Uterus (tissue), 4 donors: ENCODE results near the gene SPAG4. TPM values are rescaled to one million over a fixed set of nuclear protein-coding genes. Genes with fewer than 3 reads are reported as not detected.

ENCODE experiments used
- DNase-seq, 2 donors: peaks; one replicate each; pipeline ENCODE4 v3.0.0-alpha.2; 2019 to 2020
- H3K27ac ChIP-seq, 2 donors: fragments of 200-600 bp; sonication (generic); 1 replicate in 1 of 2; 2 replicates in 1 of 2; pipeline ENCODE4 v1.5.1; 2016 to 2018
- H3K27me3 ChIP-seq, 2 donors: fragments of 200-600 bp; sonication (generic); one replicate each; pipeline ENCODE4 v1.5.1; 2018 to 2019; ENCODE audit warnings: control low read depth in 1 of 2
- H3K36me3 ChIP-seq, 2 donors: fragments of 200-600 bp; sonication (generic); one replicate each; pipeline ENCODE4 v1.5.1; 2019; ENCODE audit warnings: control low read depth in 1 of 2
- H3K4me1 ChIP-seq, 2 donors: fragments of 200-600 bp; sonication (generic); one replicate each; pipeline ENCODE4 v1.5.1; 2018 to 2019; ENCODE audit warnings: control low read depth in 1 of 2
- H3K4me3 ChIP-seq, 2 donors: fragments of 200-600 bp; sonication (generic); 1 replicate in 1 of 2; 2 replicates in 1 of 2; pipeline ENCODE4 v1.5.1; 2018 to 2019; ENCODE audit warnings: mild to moderate bottlenecking in 1 of 2
- H3K9me3 ChIP-seq, 2 donors: fragments of 200-600 bp; sonication (generic); one replicate each; pipeline ENCODE4 v1.5.1; 2019; ENCODE audit warnings: control low read depth in 1 of 2
- CTCF ChIP-seq, 4 experiments: fragments of 200-600 bp in 2 of 4; fragments of 450-650 bp in 2 of 4; sonication (generic) in 2 of 4; IDR thresholded peaks; one replicate each; pipeline ENCODE4 v1.5.1; 2016 to 2019; ENCODE audit warnings: antibody characterized with exemption in 4 of 4, mild to moderate bottlenecking in 2 of 4, moderate library complexity in 1 of 4
- POLR2A ChIP-seq, 2 donors: fragments of 450-650 bp; IDR thresholded peaks; one replicate each; pipeline ENCODE4 v1.6.1; 2016; ENCODE audit warnings: antibody characterized with exemption in 2 of 2, mild to moderate bottlenecking in 1 of 2, moderate library complexity in 1 of 2
- intact Hi-C: fragments of 100-400 bp; cut with DNase I; formaldehyde crosslinking; loops from one replicate; pipeline ENCODE4 v1.15.1; 2023; ENCODE audit warnings: low total_unique reads
- total RNA-seq, 4 donors: library from RNA; depleted of rRNA in 3 of 4; stranded (reverse); fragments of >200 nt in 3 of 4; gene quantifications; one replicate each; pipeline versions ENCODE4 v1.1.0 to v1.2.4, GENCODE V29; 2014 to 2023
- donor health status: DM: yes; HTN: yes; CAD: no.

The SPAG4 gene
- total RNA-seq, 4 donors from 2014 or later, result 2.1 to 8.4 TPM; not detected in 2

GRCh38 chr20:35632539-35633115 lies 17.0 kb downstream of the SPAG4 start:
- DNase-seq, result no peak
- no peak for TF ChIP-seq CTCF (IDR thresholded peaks at IDR 0.05)
- no peak for TF ChIP-seq POLR2A (IDR thresholded peaks at IDR 0.05)
- no peaks in the 10 kb centered on the region for H3K27me3 ChIP-seq
- intact Hi-C loops, result no loop called here
- H3K9me3 ChIP-seq, result no peaks in the 10 kb centered on the region
- H3K4me3 ChIP-seq, result no peak overlapping the region
- H3K4me1 ChIP-seq, result peaks cover 0 to 7% of the 10 kb centered on the region in 2 donors
- H3K36me3 ChIP-seq, result no peaks in the 10 kb centered on the region
- H3K27ac ChIP-seq, result no peak overlapping the region

- H3K36me3 ChIP-seq, result no peaks in the 10 kb centered on the region
- no peak for DNase-seq
- intact Hi-C loops, result no loop called here
- H3K27ac ChIP-seq, result no peak overlapping the region
- no peaks in the 10 kb centered on the region for H3K27me3 ChIP-seq
- TF ChIP-seq CTCF (IDR thresholded peaks at IDR 0.05), result no peak
- TF ChIP-seq POLR2A (IDR thresholded peaks at IDR 0.05), result no peak
- peaks cover 0 to 7% of the 10 kb centered on the region in 2 donors for H3K4me1 ChIP-seq
- H3K4me3 ChIP-seq, result no peak overlapping the region
- H3K9me3 ChIP-seq, result no peaks in the 10 kb centered on the region
Measured at GRCh38 chr20:35635652-35636051, 20.0 kb downstream of the SPAG4 start.

- DNase-seq, result no peak
- H3K4me3 ChIP-seq, result no peak overlapping the region
- no peak for TF ChIP-seq POLR2A (IDR thresholded peaks at IDR 0.05)
- TF ChIP-seq CTCF (IDR thresholded peaks at IDR 0.05), result no peak
- intact Hi-C loops, result no loop called here
- H3K27ac ChIP-seq, result no peak overlapping the region
- no peaks in the 10 kb centered on the region for H3K9me3 ChIP-seq
- H3K36me3 ChIP-seq, result no peaks in the 10 kb centered on the region
- H3K27me3 ChIP-seq, result no peaks in the 10 kb centered on the region
- peaks cover 0 to 7% of the 10 kb centered on the region in 2 donors for H3K4me1 ChIP-seq
Measured at GRCh38 chr20:35636095-35636494, 20.5 kb downstream of the SPAG4 start.

- TF ChIP-seq CTCF (IDR thresholded peaks at IDR 0.05) (no peak), POLR2A (IDR thresholded peaks at IDR 0.05) (no peak)
- no peak for DNase-seq
- H3K9me3 ChIP-seq, result no peaks in the 10 kb centered on the region
- intact Hi-C loops, result no loop called here
- no peak overlapping the region for H3K27ac ChIP-seq
- no peak overlapping the region for H3K4me3 ChIP-seq
- no peaks in the 10 kb centered on the region for H3K36me3 ChIP-seq
- peaks cover 0 to 7% of the 10 kb centered on the region in 2 donors for H3K4me1 ChIP-seq
- H3K27me3 ChIP-seq, result no peaks in the 10 kb centered on the region
Measured at GRCh38 chr20:35637276-35637675, 21.6 kb downstream of the SPAG4 start.

- Histone ChIP-seq H3K27me3 (no peaks in the 10 kb centered on the region), H3K4me1 (peaks cover 0 to 7% of the 10 kb centered on the region in 2 donors), H3K9me3 (no peaks in the 10 kb centered on the region), H3K4me3 (no peak overlapping the region), H3K27ac (no peak overlapping the region), H3K36me3 (no peaks in the 10 kb centered on the region)
- TF ChIP-seq POLR2A (IDR thresholded peaks at IDR 0.05) (no peak), CTCF (IDR thresholded peaks at IDR 0.05) (no peak)
- intact Hi-C loops, result no loop called here
- DNase-seq, result no peak
Measured at GRCh38 chr20:35638751-35639150, 23.1 kb downstream of the SPAG4 start.
